Cardiac ventricle fibroblast (primary cell): Measurements from ENCODE around the gene RNF214. TPM values are rescaled to one million over a fixed set of nuclear protein-coding genes. Genes with fewer than 3 reads are reported as not detected.

Experiments
- total RNA-seq: library from RNA; depleted of rRNA; stranded (reverse); fragments of >200 nt; gene quantifications from 2 replicates; pipeline ENCODE4 v1.2.3, GENCODE V29; 2015

The RNF214 gene
- total RNA-seq = 8.7 and 9.5 TPM in 2 replicates

GRCh38 chr11:117232092-117232878 is at the start of gene RNF214:
Gene RNF214 (plus strand): TSS chr11:117232671. CDS start chr11:117234273, 1,602 bp downstream.

GRCh38 chr11:117199053-117199915 is 33.2 kb upstream of the RNF214 start, which contains the start of gene TAGLN:
Gene TAGLN (plus strand): TSS chr11:117199370. CDS start chr11:117203014, 3,644 bp downstream.

GRCh38 chr11:117231842-117232091 is 704 bp upstream of the RNF214 start, which contains the start of gene PCSK7:
Gene PCSK7 (minus strand): TSS chr11:117232073. CDS start chr11:117229844, 2,229 bp downstream.

GRCh38 chr11:117290809-117291396 is 58.4 kb downstream of the RNF214 start, which contains the start of gene BACE1-AS:
Gene BACE1-AS (plus strand): TSS chr11:117291346.

GRCh38 chr11:117316197-117316961 is 83.9 kb downstream of the RNF214 start, which contains the start of gene BACE1:
Gene BACE1 (minus strand): TSS chr11:117316256. CDS start chr11:117315795, 461 bp downstream.

GRCh38 chr11:117327567-117328374 is 95.3 kb downstream of the RNF214 start, which contains the start of gene CEP164:
Gene CEP164 (plus strand): TSS chr11:117327854. CDS start chr11:117338587, 10,733 bp downstream.

Other genes with a start within 250 kb of the RNF214 start
- gene SIK3, start 134.2 kb upstream of the RNF214 start, total RNA-seq = 15.4 and 26.9 TPM in 2 replicates
- gene PAFAH1B2, start 88.4 kb upstream of the RNF214 start, total RNA-seq = 46.2 and 53.0 TPM in 2 replicates
- 36.5 and 50.5 TPM in 2 replicates for gene SIDT2, start 53.9 kb upstream of the RNF214 start, total RNA-seq
- 261 and 306 TPM in 2 replicates for gene TAGLN, start 33.3 kb upstream of the RNF214 start, total RNA-seq
- 24.5 and 39.0 TPM in 2 replicates for gene PCSK7, start 598 bp upstream of the RNF214 start, total RNA-seq
- 2.8 and 3.2 TPM in 2 replicates for gene BACE1-AS, start 58.7 kb downstream of the RNF214 start, total RNA-seq
- 44.4 and 53.9 TPM in 2 replicates for gene BACE1, start 83.6 kb downstream of the RNF214 start, total RNA-seq
- gene CEP164, start 95.2 kb downstream of the RNF214 start, total RNA-seq = 13.5 and 20.8 TPM in 2 replicates